Endothelial cell of umbilical vein (primary cell): ENCODE measurements around the gene PPFIBP1. TPM values are rescaled to one million over a fixed set of nuclear protein-coding genes. Genes with fewer than 3 reads are reported as not detected.

Experiments used
- BruUV-seq: library from RNA; stranded (reverse); fragments of 400-500 nt; replicated peaks from 2 replicates; lab custom pipeline; 2021; lab: Mats Ljungman, UMichigan
- CTCF ChIA-PET: fragments of 300-600, 350-600 bp; sonication (Branson Sonifier 250); formaldehyde crosslinking; loops from one replicate; lab custom pipeline; 2021; ENCODE audit warnings: antibody characterized with exemption, inconsistent platforms; lab: Charles Lee
- POLR2A ChIA-PET: fragments of 300-600, 350-600 bp; sonication (Branson Sonifier 250); formaldehyde crosslinking; loops from one replicate; lab custom pipeline; 2021; ENCODE audit warnings: antibody characterized with exemption, inconsistent platforms; lab: Charles Lee
- DNase-seq: peaks from one replicate; pipeline ENCODE4 v3.0.0-alpha.2; 2011; ENCODE audit warnings: low read depth, low spot score
- FAIRE-seq: peaks from 2 replicates; lab custom pipeline; 2011; peaks lifted over from hg19 to GRCh38; lab: Jason Lieb, UNC
- H2AFZ ChIP-seq: 2 replicates; pipeline ENCODE4 v1.6.0; 2012; ENCODE audit warnings: low read depth, low read length, control low read depth, inconsistent platforms
- H3K27ac ChIP-seq: 2 replicates; pipeline ENCODE4 v1.5.1; 2011; ENCODE audit warnings: low read depth, mild to moderate bottlenecking, control low read depth, low read length, moderate library complexity; ENCODE audit not compliant: insufficient read depth
- H3K27me3 ChIP-seq, 2 experiments: 2 replicates each; pipeline versions ENCODE4 v1.6.0 to v1.6.1; 2011; ENCODE audit warnings: low read length in 2 of 2, mixed read lengths in 1 of 2; ENCODE audit not compliant: control insufficient read depth in 2 of 2, insufficient read depth in 2 of 2
- H3K36me3 ChIP-seq, 2 experiments: 2 replicates in 1 of 2; 3 replicates in 1 of 2; pipeline ENCODE4 v1.5.1; 2011; ENCODE audit warnings: low read length in 2 of 2, mild to moderate bottlenecking in 1 of 2, moderate library complexity in 1 of 2; ENCODE audit not compliant: control insufficient read depth in 2 of 2, insufficient read depth in 2 of 2; ENCODE audit errors: extremely low read depth in 1 of 2
- H3K4me1 ChIP-seq: 3 replicates; pipeline ENCODE4 v1.5.1; 2011; ENCODE audit warnings: mild to moderate bottlenecking, low read length; ENCODE audit not compliant: control insufficient read depth, insufficient read depth; ENCODE audit errors: extremely low read depth
- H3K4me2 ChIP-seq: 2 replicates; pipeline ENCODE4 v1.6.1; 2011; ENCODE audit warnings: low read length, control low read depth, mixed read lengths; ENCODE audit not compliant: insufficient read depth
- H3K4me3 ChIP-seq, 3 experiments: fragments of 200-600 bp in 1 of 3; sonication (generic), shearing (Covaris generic) in 1 of 3; replicated peaks in 1 of 3; 2 replicates each; pipeline ENCODE4 v1.5.1; 2011 to 2016; ENCODE audit warnings: control low read depth in 3 of 3, low read length in 3 of 3, mild to moderate bottlenecking in 2 of 3, inconsistent platforms in 1 of 3, low read depth in 1 of 3, moderate library complexity in 1 of 3; ENCODE audit not compliant: insufficient read depth in 1 of 3
- H3K79me2 ChIP-seq: 2 replicates; pipeline ENCODE4 v1.6.0; 2012; ENCODE audit warnings: low read length, inconsistent platforms; ENCODE audit not compliant: control insufficient read depth, insufficient read depth
- H3K9ac ChIP-seq: replicated peaks from 2 replicates; pipeline ENCODE3; 2011; ENCODE audit warnings: low read length, control low read depth; ENCODE audit not compliant: insufficient read depth; ENCODE audit errors: extremely low read depth
- H3K9me1 ChIP-seq: replicated peaks from 3 replicates; pipeline ENCODE4 v1.6.0; 2011; ENCODE audit warnings: mild to moderate bottlenecking, low read length; ENCODE audit not compliant: control insufficient read depth, insufficient read depth; ENCODE audit errors: extremely low read depth
- H3K9me3 ChIP-seq: replicated peaks from 2 replicates; pipeline ENCODE4 v1.5.1; 2012; ENCODE audit warnings: low read length, inconsistent platforms; ENCODE audit not compliant: control insufficient read depth, insufficient read depth
- H4K20me1 ChIP-seq: replicated peaks from 2 replicates; pipeline ENCODE3; 2011; ENCODE audit warnings: mild to moderate bottlenecking, low read length; ENCODE audit not compliant: control insufficient read depth, insufficient read depth; ENCODE audit errors: extremely low read depth
- EZH2 ChIP-seq: IDR thresholded peaks from 2 replicates; pipeline ENCODE4 v1.6.1; 2012; ENCODE audit warnings: borderline replicate concordance, low read depth, mild to moderate bottlenecking, moderate library complexity, low read length, inconsistent platforms; ENCODE audit not compliant: severe bottlenecking
- FOS ChIP-seq: IDR thresholded peaks from 2 replicates; pipeline ENCODE4 v1.6.1; 2011; ENCODE audit warnings: mild to moderate bottlenecking, low read length, moderate library complexity, borderline replicate concordance; ENCODE audit not compliant: insufficient read depth
- GATA2 ChIP-seq: IDR thresholded peaks from 2 replicates; pipeline ENCODE4 v1.7.0; 2011; ENCODE audit warnings: low read depth, mild to moderate bottlenecking, moderate library complexity, mixed read lengths, low read length; ENCODE audit not compliant: insufficient read length, insufficient read depth
- JUN ChIP-seq: IDR thresholded peaks from 2 replicates; pipeline ENCODE4 v1.6.1; 2011; ENCODE audit warnings: borderline replicate concordance, low read depth; ENCODE audit not compliant: insufficient read length, insufficient read depth
- MYC ChIP-seq: IDR thresholded peaks from one replicate; pipeline ENCODE4 v1.6.1; 2011; ENCODE audit warnings: mild to moderate bottlenecking, low read depth, low read length
- POLR2A ChIP-seq: IDR thresholded peaks from 2 replicates; pipeline ENCODE4 v1.6.1; 2012; ENCODE audit warnings: low read depth, mild to moderate bottlenecking, control low read depth, low read length
- POLR2AphosphoS5 ChIP-seq: IDR thresholded peaks from 2 replicates; pipeline ENCODE4 v1.6.1; 2012; ENCODE audit warnings: low read depth, mild to moderate bottlenecking, control low read depth, low read length, moderate library complexity; ENCODE audit not compliant: insufficient read depth
- dilution Hi-C: fragments of 300-500 bp; cut with MboI; formaldehyde crosslinking; loops from one replicate; pipeline ENCODE4 v1.15.0; 2019; ENCODE audit warnings: low sequenced_read_pairs; ENCODE audit not compliant: extremely low pct_ligation_motif_present
- intact Hi-C: fragments of 100-400 bp; cut with micrococcal nuclease; formaldehyde crosslinking; loops from one replicate; pipeline ENCODE4 v1.10.0; 2022
- polyA plus RNA-seq, 4 experiments: library from polyadenylated mRNA; depleted of rRNA in 3 of 4; stranded (reverse) in 3 of 4; unstranded in 1 of 4; fragments of >200 nt; gene quantifications; 2 replicates each; pipeline versions ENCODE4 v1.2.1 to v1.2.3, GENCODE V29; 2011 to 2012; ENCODE audit warnings: missing spikeins in 1 of 4
- total RNA-seq: library from RNA; stranded (reverse); gene quantifications from 2 replicates; pipeline ENCODE4 v1.2.3, GENCODE V29; 2021
- TF ChIP-seq, protein P1 (sequence below), 2 donors: IDR thresholded peaks; 1 replicate in 1 of 2; 2 replicates in 1 of 2; pipeline ENCODE4 v1.5.1; 2011; ENCODE audit warnings: low read length in 2 of 2, mild to moderate bottlenecking in 2 of 2, moderate library complexity in 2 of 2, control low read depth in 1 of 2, inconsistent platforms in 1 of 2, low read depth in 1 of 2; ENCODE audit not compliant: insufficient read depth in 1 of 2; ENCODE audit errors: extremely low read depth in 1 of 2
- TF ChIP-seq, protein P2 (sequence below): IDR thresholded peaks from 2 replicates; pipeline ENCODE4 v1.6.1; 2011; ENCODE audit not compliant: insufficient read depth, insufficient read length

Gene PPFIBP1
- total and polyA plus RNA-seq, 2 donors (not counting 3 experiments of a cell fraction or from before 2014, with no cell fraction given) = 45.5 to 154 TPM

DNA sequence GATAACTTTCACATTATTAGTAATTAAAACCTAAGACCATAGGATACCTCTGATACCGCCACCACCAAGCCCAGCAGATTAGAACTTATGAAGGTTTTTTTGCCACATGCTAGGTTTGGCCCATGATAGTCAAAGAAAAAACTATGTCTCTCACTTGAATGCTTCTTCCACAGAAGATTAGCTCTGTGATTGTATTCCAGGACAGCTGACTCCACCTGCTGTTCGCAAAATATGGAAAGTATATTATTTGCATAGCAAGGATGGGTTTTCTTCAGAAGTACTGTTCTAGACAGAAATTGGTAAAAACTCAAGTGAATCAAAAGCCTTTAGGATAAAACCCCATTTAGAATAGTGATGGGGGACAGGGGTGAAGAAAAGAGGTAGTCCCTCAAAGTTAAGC is 42.2 kb downstream of the PPFIBP1 start:
- dilution Hi-C loops (no loop called here), intact Hi-C loops (no loop called here)
- DNase-seq (no peak), FAIRE-seq (no peak)
- no TSS peak for BruUV-seq
- H3K27ac ChIP-seq = no peak overlapping the region
- no peaks in the 10 kb centered on the region for H3K27me3 ChIP-seq
- no peak overlapping the region for H3K9ac ChIP-seq
- H3K79me2 ChIP-seq = peaks cover 81% of the 10 kb centered on the region
- H2AFZ ChIP-seq = no peak overlapping the region
- H3K9me1 ChIP-seq = no peaks in the 10 kb centered on the region
- H3K4me3 ChIP-seq = no peak overlapping the region
- no peak overlapping the region for H3K4me2 ChIP-seq
- H3K4me1 ChIP-seq = peaks cover 29% of the 10 kb centered on the region
- no peaks in the 10 kb centered on the region for H4K20me1 ChIP-seq
- TF ChIP-seq, protein P1, sequence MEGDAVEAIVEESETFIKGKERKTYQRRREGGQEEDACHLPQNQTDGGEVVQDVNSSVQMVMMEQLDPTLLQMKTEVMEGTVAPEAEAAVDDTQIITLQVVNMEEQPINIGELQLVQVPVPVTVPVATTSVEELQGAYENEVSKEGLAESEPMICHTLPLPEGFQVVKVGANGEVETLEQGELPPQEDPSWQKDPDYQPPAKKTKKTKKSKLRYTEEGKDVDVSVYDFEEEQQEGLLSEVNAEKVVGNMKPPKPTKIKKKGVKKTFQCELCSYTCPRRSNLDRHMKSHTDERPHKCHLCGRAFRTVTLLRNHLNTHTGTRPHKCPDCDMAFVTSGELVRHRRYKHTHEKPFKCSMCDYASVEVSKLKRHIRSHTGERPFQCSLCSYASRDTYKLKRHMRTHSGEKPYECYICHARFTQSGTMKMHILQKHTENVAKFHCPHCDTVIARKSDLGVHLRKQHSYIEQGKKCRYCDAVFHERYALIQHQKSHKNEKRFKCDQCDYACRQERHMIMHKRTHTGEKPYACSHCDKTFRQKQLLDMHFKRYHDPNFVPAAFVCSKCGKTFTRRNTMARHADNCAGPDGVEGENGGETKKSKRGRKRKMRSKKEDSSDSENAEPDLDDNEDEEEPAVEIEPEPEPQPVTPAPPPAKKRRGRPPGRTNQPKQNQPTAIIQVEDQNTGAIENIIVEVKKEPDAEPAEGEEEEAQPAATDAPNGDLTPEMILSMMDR (IDR thresholded peaks at IDR 0.05; ENCODE audit: extremely low read depth in 1 of 2, insufficient read depth in 1 of 2, low read depth in 1 of 2, low read length in 2 of 2) = no peak
- TF ChIP-seq JUN (no peak), MYC (no peak), EZH2 (no peak), POLR2AphosphoS5 (no peak), POLR2A (no peak), FOS (no peak), GATA2 (no peak)
- TF ChIP-seq, protein P2, sequence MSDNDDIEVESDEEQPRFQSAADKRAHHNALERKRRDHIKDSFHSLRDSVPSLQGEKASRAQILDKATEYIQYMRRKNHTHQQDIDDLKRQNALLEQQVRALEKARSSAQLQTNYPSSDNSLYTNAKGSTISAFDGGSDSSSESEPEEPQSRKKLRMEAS = no peak
- no peaks in the 10 kb centered on the region for H3K36me3 ChIP-seq
- POLR2A ChIA-PET = no interaction called here
- H3K9me3 ChIP-seq = no peaks in the 10 kb centered on the region
- CTCF ChIA-PET = interaction anchor here (0.6 to 2.9 kb wide), 6 partner anchors 8 to 142 kb away, joined by 3 to 16 read pairs (median 4); partner anchors contain the start of gene PPFIBP1
